ENCODE measurements around the gene MYCBP2. TPM values are rescaled to one million over a fixed set of nuclear protein-coding genes. Genes with fewer than 3 reads are reported as not detected.
A peak's percentile ranks its signal among the peaks of the same experiment; 100 is the strongest.

The MYCBP2 gene
- total and polyA plus RNA-seq, 2 donors: 43.7 to 124 TPM

DNA sequence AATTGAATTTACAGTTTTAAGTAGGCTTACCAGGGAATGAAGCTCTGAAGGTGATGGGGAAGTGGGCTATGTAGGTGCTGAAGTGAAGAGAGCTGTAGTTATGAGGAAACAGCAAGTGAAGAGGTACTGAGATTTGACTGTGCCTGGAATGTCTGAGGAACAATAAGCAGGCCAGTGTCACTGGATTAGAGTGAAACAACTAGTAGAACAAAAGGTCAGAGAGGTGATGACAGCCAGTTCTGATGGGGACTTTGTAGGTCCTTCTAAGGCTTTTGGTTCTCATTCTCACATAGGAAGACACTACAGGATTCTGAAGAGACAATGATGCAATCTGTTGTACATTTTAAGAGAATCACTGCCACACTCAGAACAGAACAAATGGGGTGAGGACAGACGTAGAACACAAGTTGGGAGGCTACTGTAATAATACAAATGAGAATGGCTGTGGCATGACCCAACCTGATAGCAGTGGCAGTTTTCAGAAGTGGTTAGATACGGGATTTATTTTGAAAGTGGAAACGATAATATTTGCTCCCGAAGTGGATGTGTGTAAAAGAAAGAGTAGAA lies 130.8 kb downstream of the MYCBP2 start:
- WGBS: 82% methylated on average over 4 of the region's 4 CpGs

DNA sequence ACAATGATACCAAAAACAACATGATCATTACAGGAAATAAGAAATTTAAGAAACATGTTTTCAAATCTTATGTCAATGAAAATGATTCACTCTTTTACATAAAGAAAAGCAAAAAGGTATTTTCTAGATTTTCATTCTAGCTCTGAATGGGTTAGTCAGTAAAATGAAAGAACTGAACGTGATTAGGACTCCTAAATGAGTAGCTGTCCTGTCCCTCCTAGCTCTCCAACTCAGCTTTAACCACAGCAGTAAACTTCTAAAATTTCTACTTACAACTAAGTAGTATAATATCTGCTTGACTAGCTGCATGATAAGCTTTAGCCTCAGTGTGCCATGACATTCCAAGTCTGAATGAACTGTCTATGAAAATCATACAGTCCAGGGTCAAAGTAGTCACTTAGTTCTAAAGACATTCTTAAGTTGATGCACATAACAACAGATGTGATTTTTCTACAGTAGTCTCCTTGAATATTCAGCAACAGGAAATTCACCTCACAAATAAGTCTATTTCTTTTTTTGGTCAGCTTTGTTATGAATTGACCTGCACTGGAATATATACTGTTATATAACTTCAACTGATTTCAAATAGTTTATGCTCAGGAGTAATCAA lies 136.4 kb downstream of the MYCBP2 start:
- no peak for DNase-seq (ENCODE audit: extremely low spot score)
- Histone ChIP-seq H3K27ac (ENCODE audit: low read depth) (no peak overlapping the region), H3K4me3 (ENCODE audit: low read depth, low read length) (no peak overlapping the region), H3K36me3 (ENCODE audit: insufficient read depth) (peaks cover 2% of the 10 kb centered on the region), H3K4me1 (ENCODE audit: insufficient read depth) (no peaks in the 10 kb centered on the region)
- 90% methylated on average over 1 of the region's 1 CpG for WGBS

More for the DNA sequence above, 130.8 kb downstream of the MYCBP2 start:
- no peaks in the 10 kb centered on the region for H3K4me1 ChIP-seq (ENCODE audit: insufficient read depth)
- H3K36me3 ChIP-seq (ENCODE audit: insufficient read depth): peaks cover 3% of the 10 kb centered on the region
- H3K27ac ChIP-seq (ENCODE audit: low read depth): no peak overlapping the region
- DNase-seq (ENCODE audit: extremely low spot score): no peak
- H3K4me3 ChIP-seq (ENCODE audit: low read depth, low read length): no peak overlapping the region

DNA sequence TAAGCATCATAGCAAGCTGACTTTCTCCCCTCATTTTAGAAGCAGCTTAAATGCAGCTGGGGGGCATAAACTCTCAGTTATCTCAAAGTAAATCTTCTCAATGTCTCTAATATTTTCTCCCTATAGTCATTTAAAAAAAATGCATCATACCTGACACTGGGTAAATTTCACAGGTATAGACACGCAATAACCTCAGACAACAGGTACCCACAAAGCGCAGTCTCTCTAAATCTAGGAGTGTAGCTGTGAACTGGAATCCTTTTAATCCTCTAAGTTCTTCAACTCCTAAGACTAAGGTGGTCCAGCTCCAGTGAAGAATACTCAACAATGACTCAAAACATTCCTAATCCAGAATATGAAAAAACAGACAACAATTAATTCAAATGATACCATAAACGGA lies 141.2 kb downstream of the MYCBP2 start:
- no peak for DNase-seq (ENCODE audit: extremely low spot score)
- Histone ChIP-seq H3K36me3 (ENCODE audit: insufficient read depth) (peaks cover 6% of the 10 kb centered on the region), H3K27ac (ENCODE audit: low read depth) (no peak overlapping the region), H3K4me3 (ENCODE audit: low read depth, low read length) (no peak overlapping the region), H3K4me1 (ENCODE audit: insufficient read depth) (no peaks in the 10 kb centered on the region)
- 96% methylated on average over 3 of the region's 3 CpGs for WGBS

DNA sequence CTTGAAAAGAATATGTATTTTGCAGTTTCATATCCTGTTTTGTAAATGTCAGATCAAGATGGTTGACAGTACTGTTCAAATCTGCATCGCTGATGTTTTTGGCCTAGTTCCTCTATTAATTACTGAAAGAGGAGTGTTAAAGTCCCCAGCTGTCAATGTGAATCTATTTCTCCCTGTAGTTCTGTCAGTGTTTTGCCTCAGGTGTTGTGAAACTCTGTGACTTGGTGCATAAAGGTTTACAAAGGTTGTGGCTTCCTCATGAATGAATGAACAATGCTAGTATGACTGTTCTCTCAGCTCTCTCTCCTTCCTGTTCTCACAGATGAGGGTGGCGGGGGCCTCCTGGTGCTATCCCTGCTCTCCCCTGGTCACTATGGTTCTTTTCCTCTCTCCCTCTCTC lies 142.4 kb downstream of the MYCBP2 start:
- peaks cover 9% of the 10 kb centered on the region for H3K36me3 ChIP-seq (ENCODE audit: insufficient read depth)

DNA sequence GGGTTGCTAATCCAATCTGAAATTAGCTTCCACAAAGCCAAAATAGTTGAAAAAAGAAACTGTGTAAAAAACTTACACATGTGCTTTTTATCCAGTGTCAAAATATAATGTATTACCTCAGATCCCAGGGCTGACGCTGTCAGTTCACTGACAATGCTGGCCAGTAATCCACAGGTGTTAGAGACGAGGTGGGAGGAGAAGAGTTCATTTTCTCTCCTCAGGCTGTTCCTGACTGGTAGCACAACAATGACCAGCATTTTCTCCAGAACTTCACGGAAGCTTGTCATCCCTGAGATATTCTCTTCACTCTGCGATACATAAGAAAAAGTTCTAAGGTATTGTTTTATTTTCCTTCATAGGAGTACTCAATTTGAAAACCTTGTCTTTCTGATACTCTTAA lies 146.9 kb downstream of the MYCBP2 start:
- H3K4me1 ChIP-seq (ENCODE audit: insufficient read depth): no peaks in the 10 kb centered on the region
- no peak overlapping the region for H3K4me3 ChIP-seq (ENCODE audit: low read depth, low read length)
- WGBS: 95% methylated on average over 4 of the region's 4 CpGs
- peaks cover 6% of the 10 kb centered on the region for H3K36me3 ChIP-seq (ENCODE audit: insufficient read depth)
- no peak overlapping the region for H3K27ac ChIP-seq (ENCODE audit: low read depth)
- no peak for DNase-seq (ENCODE audit: extremely low spot score)

More for the DNA sequence above, 142.4 kb downstream of the MYCBP2 start:
- WGBS: 93% methylated on average over 2 of the region's 2 CpGs
- DNase-seq (ENCODE audit: extremely low spot score): no peak
- Histone ChIP-seq H3K4me3 (ENCODE audit: low read depth, low read length) (no peak overlapping the region), H3K4me1 (ENCODE audit: insufficient read depth) (no peaks in the 10 kb centered on the region), H3K27ac (ENCODE audit: low read depth) (no peak overlapping the region)

DNA sequence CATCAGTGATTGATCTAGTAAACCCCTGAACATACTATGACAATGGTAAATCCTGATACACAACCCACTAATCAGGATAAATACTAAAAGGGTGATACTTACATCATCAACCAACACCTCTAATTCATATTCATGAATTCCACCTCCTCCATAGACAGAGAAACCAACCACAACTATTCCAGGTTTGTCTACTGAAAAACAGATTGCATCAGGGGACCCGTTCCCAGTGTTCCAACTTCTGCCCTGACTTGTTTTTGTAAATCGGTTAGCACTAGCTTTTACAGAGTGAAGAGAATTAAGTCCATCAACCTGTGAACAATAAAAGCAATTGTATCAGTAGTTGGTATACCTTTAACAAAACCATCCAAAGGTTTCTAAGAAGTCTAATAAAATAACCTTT lies 149.2 kb downstream of the MYCBP2 start:
- Histone ChIP-seq H3K4me3 (ENCODE audit: low read depth, low read length) (no peak overlapping the region), H3K27ac (ENCODE audit: low read depth) (no peak overlapping the region), H3K4me1 (ENCODE audit: insufficient read depth) (no peaks in the 10 kb centered on the region), H3K36me3 (ENCODE audit: insufficient read depth) (peaks cover 8% of the 10 kb centered on the region)
- DNase-seq (ENCODE audit: extremely low spot score): no peak
- 86% methylated on average over 2 of the region's 2 CpGs for WGBS

DNA sequence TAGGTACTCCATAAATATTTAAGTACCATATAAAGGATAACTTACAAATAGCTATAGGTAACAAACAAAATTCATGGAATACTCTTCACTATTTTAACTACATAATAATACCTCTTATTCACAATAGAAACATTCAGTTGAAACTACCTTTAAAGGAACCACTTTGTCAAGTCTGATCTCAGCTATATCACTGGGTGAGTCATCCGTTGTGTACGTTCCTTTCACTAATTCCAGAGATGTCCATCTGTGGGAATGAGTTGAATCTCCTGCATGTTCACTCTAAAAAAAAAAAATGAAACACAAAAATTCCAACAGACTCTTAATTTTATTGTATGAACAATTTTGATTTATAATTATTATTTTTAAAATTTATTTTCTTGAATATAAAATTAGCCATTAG lies 150.5 kb downstream of the MYCBP2 start:
- Histone ChIP-seq H3K36me3 (ENCODE audit: insufficient read depth) (peaks cover 5% of the 10 kb centered on the region), H3K4me3 (ENCODE audit: low read depth, low read length) (no peak overlapping the region), H3K27ac (ENCODE audit: low read depth) (no peak overlapping the region), H3K4me1 (ENCODE audit: insufficient read depth) (no peaks in the 10 kb centered on the region)
- no peak for DNase-seq (ENCODE audit: extremely low spot score)
- 75% methylated on average over 2 of the region's 2 CpGs for WGBS

DNA sequence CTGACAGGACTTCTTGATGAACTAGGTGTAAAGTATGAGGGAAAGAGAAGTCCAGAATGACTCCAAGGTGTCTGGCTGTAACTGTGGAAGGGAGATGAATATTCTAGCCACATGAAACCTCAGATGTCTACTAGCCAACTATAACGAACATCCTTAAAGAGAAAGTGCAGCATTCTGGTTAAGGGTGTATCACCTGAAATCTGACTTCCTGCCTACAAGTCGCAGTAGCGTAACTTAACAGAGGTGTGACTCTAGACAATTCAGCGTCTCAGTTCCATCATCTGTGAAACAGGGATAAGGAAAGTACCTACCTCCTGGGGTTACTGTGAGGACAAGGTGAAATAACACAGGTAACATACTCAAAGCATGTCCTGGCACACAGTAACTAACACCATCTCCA lies 154.2 kb downstream of the MYCBP2 start:
- no peaks in the 10 kb centered on the region for H3K4me1 ChIP-seq (ENCODE audit: insufficient read depth)
- 96% methylated on average over 4 of the region's 4 CpGs for WGBS
- no peak overlapping the region for H3K27ac ChIP-seq (ENCODE audit: low read depth)
- H3K36me3 ChIP-seq (ENCODE audit: insufficient read depth): peaks cover 2% of the 10 kb centered on the region
- H3K4me3 ChIP-seq (ENCODE audit: low read depth, low read length): no peak overlapping the region
- no peak for DNase-seq (ENCODE audit: extremely low spot score)

DNA sequence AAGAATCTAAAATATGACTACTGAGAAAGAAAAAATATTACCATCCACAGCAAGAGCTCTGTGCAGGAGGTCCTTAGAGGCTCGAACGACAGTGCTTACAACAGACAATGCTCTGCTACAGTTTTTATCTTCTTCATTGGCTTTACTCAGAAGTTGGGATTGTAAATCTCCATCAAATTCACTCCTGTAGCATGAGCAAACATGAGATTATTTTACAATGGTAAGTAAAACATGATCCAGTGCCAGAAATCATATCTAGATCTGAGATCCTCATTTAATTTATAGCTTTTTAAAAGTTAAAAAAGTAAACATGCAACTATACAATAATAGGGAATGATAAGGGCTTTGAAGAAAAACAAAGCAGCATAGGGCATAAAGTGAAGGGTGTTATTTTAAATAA lies 155.4 kb downstream of the MYCBP2 start:
- no peak overlapping the region for H3K4me3 ChIP-seq (ENCODE audit: low read depth, low read length)
- H3K4me1 ChIP-seq (ENCODE audit: insufficient read depth): no peaks in the 10 kb centered on the region
- H3K27ac ChIP-seq (ENCODE audit: low read depth): no peak overlapping the region
- DNase-seq (ENCODE audit: extremely low spot score): no peak
- 75% methylated on average over 2 of the region's 2 CpGs for WGBS
- H3K36me3 ChIP-seq (ENCODE audit: insufficient read depth): peaks cover 2% of the 10 kb centered on the region

DNA sequence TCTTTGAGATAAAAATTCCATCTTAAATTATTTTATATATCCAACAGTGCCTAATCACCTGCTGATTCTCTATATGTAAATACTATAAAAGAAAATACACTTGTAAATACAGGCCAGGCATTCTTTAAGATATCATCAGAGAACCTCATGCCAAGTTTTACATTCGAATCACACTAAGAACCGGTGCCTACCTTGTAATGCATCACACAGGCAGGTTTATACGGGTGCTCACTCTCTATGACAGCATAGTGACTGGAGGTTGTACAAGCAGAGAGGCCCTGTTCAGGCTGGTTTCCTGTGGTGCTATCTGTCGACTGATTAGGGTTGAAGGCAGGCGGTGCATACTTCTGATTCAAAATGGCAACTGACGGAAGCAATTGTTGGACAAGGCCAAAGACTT lies 158.7 kb downstream of the MYCBP2 start:
- 72% methylated on average over 6 of the region's 6 CpGs for WGBS
- peaks cover 1% of the 10 kb centered on the region for H3K36me3 ChIP-seq (ENCODE audit: insufficient read depth)
- no peak overlapping the region for H3K27ac ChIP-seq (ENCODE audit: low read depth)
- no peak overlapping the region for H3K4me3 ChIP-seq (ENCODE audit: low read depth, low read length)
- H3K4me1 ChIP-seq (ENCODE audit: insufficient read depth): no peaks in the 10 kb centered on the region
- no peak for DNase-seq (ENCODE audit: extremely low spot score)

DNA sequence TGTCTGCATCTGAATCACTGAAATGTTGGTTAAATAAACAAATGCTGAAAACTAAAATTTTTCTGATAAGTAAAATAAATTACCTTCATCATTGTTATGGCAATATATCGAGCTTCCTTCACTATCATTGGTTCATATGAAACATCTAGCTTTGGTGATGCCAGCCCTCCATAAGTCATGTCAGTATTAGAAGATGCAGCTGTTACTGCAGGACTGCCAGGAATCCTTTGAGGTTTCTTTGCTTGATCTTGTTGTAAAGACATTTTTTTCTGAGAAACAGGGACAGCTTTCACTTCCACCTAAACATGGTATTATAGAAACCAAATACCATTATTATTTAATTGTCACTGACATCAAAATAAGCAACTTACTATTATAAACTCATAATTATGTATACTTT lies 176.2 kb downstream of the MYCBP2 start:
- WGBS: 58% methylated on average over 1 of the region's 1 CpG
- no peaks in the 10 kb centered on the region for H3K4me1 ChIP-seq (ENCODE audit: insufficient read depth)
- H3K36me3 ChIP-seq (ENCODE audit: insufficient read depth): peaks cover 6% of the 10 kb centered on the region
- DNase-seq (ENCODE audit: extremely low spot score): no peak
- H3K4me3 ChIP-seq (ENCODE audit: low read depth, low read length): no peak overlapping the region
- H3K27ac ChIP-seq (ENCODE audit: low read depth): no peak overlapping the region

DNA sequence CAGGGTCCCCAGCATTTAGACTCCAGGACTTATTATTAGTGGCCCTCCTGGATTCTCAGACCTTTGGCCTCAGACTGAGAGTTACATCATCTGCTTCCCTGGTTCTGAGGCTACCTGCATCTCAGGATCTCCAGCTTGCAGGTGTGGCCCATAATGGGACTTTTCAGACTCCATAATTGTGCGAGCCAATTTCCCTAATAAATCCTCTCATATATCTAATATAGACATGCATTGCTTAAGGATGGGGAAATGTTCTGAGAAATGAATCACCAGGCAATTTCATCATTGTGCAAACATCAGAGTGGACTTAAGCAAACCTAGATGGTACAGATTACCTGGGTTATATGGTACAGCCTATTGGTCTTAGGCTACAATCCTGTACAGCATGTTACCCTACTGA lies 183.5 kb downstream of the MYCBP2 start:
- 86% methylated on average over 1 of the region's 1 CpG for WGBS
- no peaks in the 10 kb centered on the region for H3K36me3 ChIP-seq (ENCODE audit: insufficient read depth)
- H3K4me1 ChIP-seq (ENCODE audit: insufficient read depth): no peaks in the 10 kb centered on the region

DNA sequence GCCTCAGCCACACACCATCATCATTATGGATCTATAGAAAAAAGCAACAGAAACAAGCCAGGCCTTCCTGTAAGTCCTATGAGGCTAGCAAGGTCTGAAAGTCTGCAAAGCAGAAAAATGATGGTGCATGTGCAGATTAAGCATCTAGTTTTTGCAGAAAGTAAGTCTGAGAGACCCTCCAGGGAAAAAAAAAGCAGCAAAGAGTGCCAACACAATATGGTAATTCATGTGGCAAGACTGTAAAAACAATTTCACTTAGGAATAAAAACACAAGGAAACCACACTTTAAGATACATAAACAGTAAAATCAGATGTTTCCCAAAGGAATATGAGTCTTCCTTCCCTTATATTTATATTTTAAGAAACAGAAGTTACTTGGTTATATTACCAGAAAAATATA lies 187.6 kb downstream of the MYCBP2 start:
- no peak overlapping the region for H3K27ac ChIP-seq (ENCODE audit: low read depth)
- peaks cover 6% of the 10 kb centered on the region for H3K36me3 ChIP-seq (ENCODE audit: insufficient read depth)
- no peak for DNase-seq (ENCODE audit: extremely low spot score)
- no peak overlapping the region for H3K4me3 ChIP-seq (ENCODE audit: low read depth, low read length)
- H3K4me1 ChIP-seq (ENCODE audit: insufficient read depth): no peaks in the 10 kb centered on the region

More for the DNA sequence above, 183.5 kb downstream of the MYCBP2 start:
- Histone ChIP-seq H3K27ac (ENCODE audit: low read depth) (no peak overlapping the region), H3K4me3 (ENCODE audit: low read depth, low read length) (no peak overlapping the region)
- DNase-seq (ENCODE audit: extremely low spot score): peak; percentile 18

DNA sequence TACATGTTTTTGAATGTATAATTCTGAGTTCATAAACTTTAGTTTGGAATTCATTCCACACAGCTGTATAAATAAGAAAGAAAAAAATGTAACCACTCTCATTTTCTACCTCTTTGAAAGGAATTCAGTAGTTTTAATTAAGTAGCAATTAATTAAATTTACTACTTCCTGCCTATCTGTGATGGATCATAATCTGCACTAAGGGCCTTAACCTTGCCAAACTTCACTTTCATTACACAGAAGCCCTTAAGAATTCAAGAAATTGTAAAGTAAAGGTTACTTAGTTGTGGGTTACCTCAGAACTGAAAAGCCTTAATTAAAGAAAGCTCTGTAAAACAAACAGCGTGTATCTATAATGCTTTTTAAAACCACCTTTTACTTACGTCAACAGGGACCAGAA lies 188.1 kb downstream of the MYCBP2 start:
- WGBS: 92% methylated on average over 2 of the region's 2 CpGs
- Histone ChIP-seq H3K27ac (ENCODE audit: low read depth) (no peak overlapping the region), H3K36me3 (ENCODE audit: insufficient read depth) (peaks cover 6% of the 10 kb centered on the region), H3K4me3 (ENCODE audit: low read depth, low read length) (no peak overlapping the region), H3K4me1 (ENCODE audit: insufficient read depth) (no peaks in the 10 kb centered on the region)
- DNase-seq (ENCODE audit: extremely low spot score): no peak
